Measurements from ENCODE around the gene HCAR3.

GRCh38 chr12:122738571-122738970, 22.0 kb upstream of the HCAR3 start:
- TF ChIP-seq MAX (IDR thresholded peaks at IDR 0.05), result no peak
- no peak for TF ChIP-seq TAF1 (IDR thresholded peaks at IDR 0.05; ENCODE audit: low read depth)
- no peak for TF ChIP-seq CREB1 (IDR thresholded peaks at IDR 0.05; ENCODE audit: low read depth)
- TF ChIP-seq, protein P1, sequence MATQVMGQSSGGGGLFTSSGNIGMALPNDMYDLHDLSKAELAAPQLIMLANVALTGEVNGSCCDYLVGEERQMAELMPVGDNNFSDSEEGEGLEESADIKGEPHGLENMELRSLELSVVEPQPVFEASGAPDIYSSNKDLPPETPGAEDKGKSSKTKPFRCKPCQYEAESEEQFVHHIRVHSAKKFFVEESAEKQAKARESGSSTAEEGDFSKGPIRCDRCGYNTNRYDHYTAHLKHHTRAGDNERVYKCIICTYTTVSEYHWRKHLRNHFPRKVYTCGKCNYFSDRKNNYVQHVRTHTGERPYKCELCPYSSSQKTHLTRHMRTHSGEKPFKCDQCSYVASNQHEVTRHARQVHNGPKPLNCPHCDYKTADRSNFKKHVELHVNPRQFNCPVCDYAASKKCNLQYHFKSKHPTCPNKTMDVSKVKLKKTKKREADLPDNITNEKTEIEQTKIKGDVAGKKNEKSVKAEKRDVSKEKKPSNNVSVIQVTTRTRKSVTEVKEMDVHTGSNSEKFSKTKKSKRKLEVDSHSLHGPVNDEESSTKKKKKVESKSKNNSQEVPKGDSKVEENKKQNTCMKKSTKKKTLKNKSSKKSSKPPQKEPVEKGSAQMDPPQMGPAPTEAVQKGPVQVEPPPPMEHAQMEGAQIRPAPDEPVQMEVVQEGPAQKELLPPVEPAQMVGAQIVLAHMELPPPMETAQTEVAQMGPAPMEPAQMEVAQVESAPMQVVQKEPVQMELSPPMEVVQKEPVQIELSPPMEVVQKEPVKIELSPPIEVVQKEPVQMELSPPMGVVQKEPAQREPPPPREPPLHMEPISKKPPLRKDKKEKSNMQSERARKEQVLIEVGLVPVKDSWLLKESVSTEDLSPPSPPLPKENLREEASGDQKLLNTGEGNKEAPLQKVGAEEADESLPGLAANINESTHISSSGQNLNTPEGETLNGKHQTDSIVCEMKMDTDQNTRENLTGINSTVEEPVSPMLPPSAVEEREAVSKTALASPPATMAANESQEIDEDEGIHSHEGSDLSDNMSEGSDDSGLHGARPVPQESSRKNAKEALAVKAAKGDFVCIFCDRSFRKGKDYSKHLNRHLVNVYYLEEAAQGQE (IDR thresholded peaks at IDR 0.05; ENCODE audit: low read depth), result no peak
- no peak for TF ChIP-seq USF1 (IDR thresholded peaks at IDR 0.05)
- TF ChIP-seq YY1 (IDR thresholded peaks at IDR 0.05; ENCODE audit: low read depth), result no peak
- TF ChIP-seq EP300 (IDR thresholded peaks at IDR 0.05; ENCODE audit: borderline replicate concordance), result no peak
- TF ChIP-seq TEAD4 (IDR thresholded peaks at IDR 0.05), result no peak
- no peak for TF ChIP-seq RAD21 (IDR thresholded peaks at IDR 0.05; ENCODE audit: low read depth)
- TF ChIP-seq EGR1 (IDR thresholded peaks at IDR 0.05), result no peak
- no peak for TF ChIP-seq CEBPB (IDR thresholded peaks at IDR 0.05)

All from Ishikawa (cell line).